Measurements from ENCODE around the gene MFAP2.
"Not testable (repeated sequence)": the region's sequence is repeated elsewhere in the genome, so short reads cannot be mapped to it uniquely, and the experiment has no call there.

DNA sequence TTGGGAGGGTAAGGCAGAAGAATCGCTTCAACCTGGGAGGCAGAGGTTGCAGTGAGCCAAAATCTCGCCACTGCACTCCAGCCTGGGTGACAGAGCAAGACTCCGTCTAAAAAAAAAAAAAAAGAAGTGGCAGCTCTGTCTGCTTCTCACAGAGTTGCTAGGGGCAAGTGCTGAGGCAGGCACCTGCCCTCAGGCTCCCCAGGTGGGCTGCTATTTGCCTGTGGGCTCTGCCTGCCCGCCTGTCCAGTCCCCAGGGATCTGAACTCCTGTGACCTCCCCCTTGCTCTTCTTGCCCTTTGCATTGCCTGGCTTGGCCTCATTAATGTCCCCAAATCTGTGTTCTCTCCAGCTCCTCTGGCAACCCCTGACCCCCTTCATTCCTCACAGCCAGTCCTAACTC, 28.0 kb downstream of the MFAP2 start:
- TF ChIP-seq POLR2A (IDR thresholded peaks at IDR 0.05; ENCODE audit: low read length); GATA1 (IDR thresholded peaks at IDR 0.05; ENCODE audit: low read depth, low read length): not testable (repeated sequence)

Data from erythroblast (primary cell).